OCI-LY7 (cell line): ENCODE measurements around the gene IDE.

Experiments
- CTCF ChIP-seq: fragments of 200-600 bp; sonication (generic); conservative IDR thresholded peaks from 2 replicates; pipeline ENCODE4 v1.5.1; 2014; ENCODE audit warnings: mild to moderate bottlenecking, antibody characterized with exemption, low read length, moderate library complexity, mixed read lengths
- EZH2phosphoT487 ChIP-seq: fragments of 200-600 bp; sonication (generic); IDR thresholded peaks from 2 replicates; pipeline ENCODE4 v1.6.1; 2018; ENCODE audit warnings: low read depth, borderline replicate concordance, mild to moderate bottlenecking, mixed run types, antibody characterized with exemption, low read length, moderate library complexity, mixed read lengths

DNA sequence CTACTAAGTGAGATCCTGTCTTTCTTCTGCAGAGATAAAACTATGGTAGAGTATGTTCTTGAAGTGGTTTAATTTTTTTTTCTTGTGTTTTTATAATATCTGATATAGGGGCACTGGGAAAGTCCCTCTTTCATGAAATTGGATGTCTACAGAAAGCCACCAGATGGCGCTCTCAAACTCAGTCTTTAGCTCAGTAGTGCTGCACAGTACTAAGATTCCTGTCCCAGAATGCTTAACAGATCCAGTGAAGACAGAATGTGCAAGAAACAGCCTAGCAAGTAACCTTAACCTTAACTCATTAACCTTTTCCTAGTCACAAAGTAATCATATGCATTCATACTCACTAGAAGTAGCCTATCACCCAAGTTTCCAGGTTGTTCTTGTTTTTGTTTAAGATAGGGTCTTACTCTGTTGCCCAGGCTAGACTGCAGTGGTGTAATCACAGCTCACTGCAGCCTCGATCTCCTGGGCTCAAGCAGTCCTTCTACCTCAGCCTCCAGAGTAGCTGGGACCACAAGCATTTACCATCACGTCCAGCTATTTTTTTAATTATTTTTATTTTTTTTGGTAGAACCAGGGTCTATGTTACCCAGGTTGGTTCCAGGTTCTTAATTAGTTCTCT is 56.7 kb downstream of the IDE start:
- TF ChIP-seq CTCF: peak; percentile 99
- TF ChIP-seq EZH2phosphoT487: no peak
